Calu3 (cell line): ENCODE measurements around the gene FAM193A. TPM values are rescaled to one million over a fixed set of nuclear protein-coding genes. Genes with fewer than 3 reads are reported as not detected.

Source experiments
- BruUV-seq: library from RNA; stranded (reverse); fragments of 400-500 nt; replicated peaks from 2 replicates; lab custom pipeline; 2021; lab: Mats Ljungman, UMichigan
- CTCF ChIA-PET: fragments of 300-600 bp; sonication (Branson Sonifier 250); formaldehyde crosslinking; loops from one replicate; lab custom pipeline; 2022; ENCODE audit warnings: antibody characterized with exemption; lab: Charles Lee
- DNase-seq: peaks from one replicate; pipeline ENCODE4 v3.0.0; 2022
- H3K27ac Mint-ChIP-seq: one replicate; pipeline ENCODE4 v1.8.0; 2022; ENCODE audit warnings: mixed read lengths; ENCODE audit not compliant: unreplicated experiment
- H3K27me3 Mint-ChIP-seq: one replicate; pipeline ENCODE4 v1.8.0; 2022; ENCODE audit warnings: mixed read lengths; ENCODE audit not compliant: unreplicated experiment
- H3K36me3 Mint-ChIP-seq: one replicate; pipeline ENCODE4 v1.8.0; 2022; ENCODE audit warnings: mild to moderate bottlenecking, moderate library complexity, mixed read lengths; ENCODE audit not compliant: insufficient read depth, unreplicated experiment
- H3K4me1 Mint-ChIP-seq: one replicate; pipeline ENCODE4 v1.8.0; 2022; ENCODE audit warnings: mild to moderate bottlenecking, low read depth, mixed read lengths; ENCODE audit not compliant: unreplicated experiment
- H3K4me3 Mint-ChIP-seq: one replicate; pipeline ENCODE4 v1.8.0; 2022; ENCODE audit warnings: mild to moderate bottlenecking, low read depth, moderate library complexity, mixed read lengths; ENCODE audit not compliant: unreplicated experiment
- H3K9me3 Mint-ChIP-seq: one replicate; pipeline ENCODE4 v1.8.0; 2022; ENCODE audit warnings: low read depth, mixed read lengths; ENCODE audit not compliant: unreplicated experiment
- intact Hi-C: fragments of 100-400 bp; cut with micrococcal nuclease; formaldehyde crosslinking; loops from one replicate; pipeline ENCODE4 v1.10.0; 2022; ENCODE audit not compliant: unreplicated experiment
- total RNA-seq: library from RNA; stranded (reverse); gene quantifications from 2 replicates; pipeline ENCODE4 v1.2.3, GENCODE V29; 2022
- TF ChIP-seq, protein P1 (sequence below): fragments of 200-600 bp; IDR thresholded peaks from one replicate; pipeline ENCODE4 v1.8.0; 2022; ENCODE audit warnings: antibody characterized with exemption; ENCODE audit not compliant: unreplicated experiment

Gene FAM193A
- total RNA-seq, 1 experiment from 2014 or later, result 20.0 TPM

GRCh38 chr4:2574863-2575262 is 38.4 kb downstream of the FAM193A start:
- no TSS peak for BruUV-seq
- Mint-ChIP-seq H3K4me1 (peaks cover 10% of the 10 kb centered on the region), H3K36me3 (peaks cover 5% of the 10 kb centered on the region), H3K9me3 (no peaks in the 10 kb centered on the region), H3K4me3 (no peak overlapping the region), H3K27ac (no peak overlapping the region), H3K27me3 (no peaks in the 10 kb centered on the region)
- intact Hi-C loops, result no loop called here
- CTCF ChIA-PET, result no interaction called here
- DNase-seq, result no peak
- TF ChIP-seq, protein P1, sequence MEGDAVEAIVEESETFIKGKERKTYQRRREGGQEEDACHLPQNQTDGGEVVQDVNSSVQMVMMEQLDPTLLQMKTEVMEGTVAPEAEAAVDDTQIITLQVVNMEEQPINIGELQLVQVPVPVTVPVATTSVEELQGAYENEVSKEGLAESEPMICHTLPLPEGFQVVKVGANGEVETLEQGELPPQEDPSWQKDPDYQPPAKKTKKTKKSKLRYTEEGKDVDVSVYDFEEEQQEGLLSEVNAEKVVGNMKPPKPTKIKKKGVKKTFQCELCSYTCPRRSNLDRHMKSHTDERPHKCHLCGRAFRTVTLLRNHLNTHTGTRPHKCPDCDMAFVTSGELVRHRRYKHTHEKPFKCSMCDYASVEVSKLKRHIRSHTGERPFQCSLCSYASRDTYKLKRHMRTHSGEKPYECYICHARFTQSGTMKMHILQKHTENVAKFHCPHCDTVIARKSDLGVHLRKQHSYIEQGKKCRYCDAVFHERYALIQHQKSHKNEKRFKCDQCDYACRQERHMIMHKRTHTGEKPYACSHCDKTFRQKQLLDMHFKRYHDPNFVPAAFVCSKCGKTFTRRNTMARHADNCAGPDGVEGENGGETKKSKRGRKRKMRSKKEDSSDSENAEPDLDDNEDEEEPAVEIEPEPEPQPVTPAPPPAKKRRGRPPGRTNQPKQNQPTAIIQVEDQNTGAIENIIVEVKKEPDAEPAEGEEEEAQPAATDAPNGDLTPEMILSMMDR, result no peak

DNA sequence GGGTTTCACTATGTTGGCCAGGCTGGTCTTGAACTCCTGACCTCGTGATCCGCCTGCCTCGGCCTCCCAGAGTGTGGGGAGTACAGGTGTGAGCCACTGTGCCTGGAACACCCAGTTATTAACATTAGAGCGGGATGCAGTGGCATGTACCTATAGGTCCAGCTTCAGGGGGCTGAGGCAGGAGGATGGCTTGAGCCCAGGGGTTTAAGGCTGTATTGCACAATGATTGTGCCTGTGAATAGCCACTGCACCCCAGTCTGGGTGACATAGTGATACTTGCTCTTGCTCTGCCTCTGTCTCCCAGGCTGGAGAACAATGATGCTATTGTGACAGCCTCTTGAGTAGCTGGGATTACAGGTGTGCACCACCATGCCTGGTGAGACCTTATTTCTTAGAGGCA is 39.8 kb downstream of the FAM193A start:
- H3K36me3 Mint-ChIP-seq, result peaks cover 5% of the 10 kb centered on the region
- H3K4me3 Mint-ChIP-seq, result no peak overlapping the region
- peaks cover 10% of the 10 kb centered on the region for H3K4me1 Mint-ChIP-seq
- CTCF ChIA-PET, result no interaction called here
- no peak for DNase-seq
- H3K27ac Mint-ChIP-seq, result no peak overlapping the region
- intact Hi-C loops, result no loop called here
- no peaks in the 10 kb centered on the region for H3K27me3 Mint-ChIP-seq
- no TSS peak for BruUV-seq
- H3K9me3 Mint-ChIP-seq, result no peaks in the 10 kb centered on the region
- TF ChIP-seq, protein P1, result no peak

DNA sequence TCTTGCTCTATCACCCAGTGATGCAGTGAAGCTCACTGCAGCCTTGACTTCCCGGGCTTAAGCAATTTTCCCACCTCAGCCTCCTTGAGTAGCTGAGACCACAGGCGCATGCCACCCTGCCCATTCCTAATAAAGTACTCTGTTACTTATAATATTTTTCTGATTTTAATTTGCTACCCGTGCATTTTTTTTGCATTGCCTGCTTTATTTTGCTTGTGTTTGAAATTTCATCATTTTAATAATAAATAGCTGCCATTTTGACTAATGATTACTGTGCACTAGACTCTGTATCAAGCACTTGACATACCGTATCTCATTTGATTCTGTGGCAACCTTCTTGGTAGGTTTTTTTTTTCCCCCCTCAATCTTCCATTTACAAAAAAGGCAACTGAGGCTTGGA is 41.7 kb downstream of the FAM193A start:
- no peaks in the 10 kb centered on the region for H3K27me3 Mint-ChIP-seq
- no peaks in the 10 kb centered on the region for H3K9me3 Mint-ChIP-seq
- DNase-seq, result no peak
- H3K36me3 Mint-ChIP-seq, result no peaks in the 10 kb centered on the region
- no peak overlapping the region for H3K4me3 Mint-ChIP-seq
- TF ChIP-seq, protein P1, result no peak
- intact Hi-C loops, result no loop called here
- CTCF ChIA-PET, result no interaction called here
- H3K4me1 Mint-ChIP-seq, result peaks cover 22% of the 10 kb centered on the region
- no TSS peak for BruUV-seq
- no peak overlapping the region for H3K27ac Mint-ChIP-seq

GRCh38 chr4:2579910-2580309 is 43.5 kb downstream of the FAM193A start:
- TF ChIP-seq, protein P1, result no peak
- Mint-ChIP-seq H3K27ac (no peak overlapping the region), H3K36me3 (no peaks in the 10 kb centered on the region), H3K4me3 (no peak overlapping the region), H3K4me1 (peaks cover 20% of the 10 kb centered on the region), H3K27me3 (no peaks in the 10 kb centered on the region), H3K9me3 (no peaks in the 10 kb centered on the region)
- CTCF ChIA-PET, result no interaction called here
- no peak for DNase-seq
- intact Hi-C loops, result no loop called here
- no TSS peak for BruUV-seq

DNA sequence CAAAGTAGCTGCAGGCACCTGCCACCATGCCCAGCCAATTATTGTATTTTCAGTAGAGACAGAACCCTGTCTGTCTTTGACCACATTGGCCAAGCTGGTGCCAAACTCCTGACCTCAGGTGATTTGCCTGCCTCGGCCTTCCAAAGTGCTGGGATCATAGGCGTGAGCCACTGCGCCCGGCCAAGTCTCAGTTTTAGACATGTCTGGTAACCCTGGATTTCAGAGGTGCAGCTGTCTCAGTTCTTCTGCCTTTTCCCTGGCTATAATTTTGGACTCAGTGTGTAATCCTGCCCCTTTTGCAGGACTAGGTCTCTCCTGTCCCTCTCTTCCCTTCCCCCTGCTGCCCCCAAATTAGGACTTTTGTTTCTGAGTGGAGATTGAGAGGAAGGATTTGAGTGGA is 46.6 kb downstream of the FAM193A start:
- H3K4me3 Mint-ChIP-seq, result no peak overlapping the region
- peaks cover 24% of the 10 kb centered on the region for H3K4me1 Mint-ChIP-seq
- intact Hi-C loops, result no loop called here
- CTCF ChIA-PET, result no interaction called here
- H3K27me3 Mint-ChIP-seq, result no peaks in the 10 kb centered on the region
- no peaks in the 10 kb centered on the region for H3K36me3 Mint-ChIP-seq
- DNase-seq, result no peak
- TF ChIP-seq, protein P1, result no peak
- no peak overlapping the region for H3K27ac Mint-ChIP-seq
- H3K9me3 Mint-ChIP-seq, result no peaks in the 10 kb centered on the region
- no TSS peak for BruUV-seq
